Small intestine (tissue), 7 donors: ENCODE results near the gene LRRC7. TPM values are rescaled to one million over a fixed set of nuclear protein-coding genes. Genes with fewer than 3 reads are reported as not detected.
A peak's percentile ranks its signal among the peaks of the same experiment; 100 is the strongest.
"Not testable (repeated sequence)": the region's sequence is repeated elsewhere in the genome, so short reads cannot be mapped to it uniquely, and the experiment has no call there.

Experiments used
- DNase-seq, 2 donors: peaks; one replicate each; pipeline versions ENCODE4 v3.0.0 to v3.0.0-alpha.2; 2013
- FAIRE-seq: peaks from 2 replicates; lab custom pipeline; 2012; peaks lifted over from hg19 to GRCh38; lab: Jason Lieb, UNC
- H3K27ac ChIP-seq, 3 donors: one replicate each; pipeline ENCODE4 v1.5.1; 2013; ENCODE audit warnings: low read length in 2 of 3, mild to moderate bottlenecking in 2 of 3, control low read depth in 1 of 3, inconsistent platforms in 1 of 3, low read depth in 1 of 3, moderate library complexity in 1 of 3
- H3K27me3 ChIP-seq, 3 donors: one replicate each; pipeline ENCODE4 v1.6.1; 2013; ENCODE audit warnings: low read length in 3 of 3, inconsistent platforms in 1 of 3; ENCODE audit not compliant: control insufficient read depth in 3 of 3, insufficient read depth in 3 of 3
- H3K36me3 ChIP-seq, 3 donors: one replicate each; pipeline ENCODE4 v1.6.1; 2013; ENCODE audit warnings: low read length in 3 of 3, inconsistent platforms in 1 of 3, low read depth in 1 of 3, mild to moderate bottlenecking in 1 of 3, moderate library complexity in 1 of 3; ENCODE audit not compliant: control insufficient read depth in 3 of 3, insufficient read depth in 2 of 3
- H3K4me1 ChIP-seq, 3 donors: one replicate each; pipeline ENCODE4 v1.6.1; 2013; ENCODE audit warnings: low read length in 2 of 3, inconsistent platforms in 1 of 3, low read depth in 1 of 3, mild to moderate bottlenecking in 1 of 3, moderate library complexity in 1 of 3; ENCODE audit not compliant: control insufficient read depth in 3 of 3, insufficient read depth in 2 of 3
- H3K4me3 ChIP-seq, 3 donors: one replicate each; pipeline ENCODE4 v1.5.1; 2013; ENCODE audit warnings: low read length in 3 of 3, control low read depth in 1 of 3, inconsistent platforms in 1 of 3, low read depth in 1 of 3, mild to moderate bottlenecking in 1 of 3, moderate library complexity in 1 of 3
- H3K9me3 ChIP-seq, 2 donors: one replicate each; pipeline ENCODE4 v1.6.1; 2013; ENCODE audit warnings: low read depth in 1 of 2, low read length in 1 of 2; ENCODE audit not compliant: control insufficient read depth in 2 of 2, insufficient read depth in 1 of 2
- WGBS, 3 donors: extraction: QIAGEN DNeasy Blood & Tissue Kit; methylation state at CpG; one replicate each; pipeline ENCODE4 v1.1.7; 2013; 5-methylcytosine and 5-hydroxymethylcytosine counted together
- polyA plus RNA-seq, 4 donors: library from polyadenylated mRNA; stranded (reverse) in 3 of 4; unstranded in 1 of 4; fragments of 200-250 nt in 3 of 4; fragments of 120-200 nt in 1 of 4; gene quantifications; one replicate each; pipeline versions ENCODE4 v1.2.1 to v1.2.3, GENCODE V29; 2013
- donor health status: healthy with polysubstance abuse.
- donor health status: control.
- donor health status: control.
- donor health status: Bipolar disorder and iron deficiency.
- donor health status: healthy.

LRRC7 gene
- polyA plus RNA-seq, 4 donors, result 0.33 to 2.2 TPM; not detected in 2

- Histone ChIP-seq H3K36me3 (no peaks in the 10 kb centered on the region), H3K27ac (no peak overlapping the region), H3K27me3 (no peaks in the 10 kb centered on the region), H3K4me3 (no peak overlapping the region), H3K4me1 (no peaks in the 10 kb centered on the region), H3K9me3 (no peaks in the 10 kb centered on the region)
- no peak for DNase-seq
- FAIRE-seq, result no peak
- whole genome bisulfite sequencing, 3 donors, result 62 to 80% (median 69%) methylated on average over 3 of the region's 3 CpGs
Observed at GRCh38 chr1:70042090-70042731, 474.5 kb downstream of the LRRC7 start.

GRCh38 chr1:70043804-70044203 is 476.1 kb downstream of the LRRC7 start:
- Histone ChIP-seq H3K36me3 (no peaks in the 10 kb centered on the region), H3K4me3 (no peak overlapping the region), H3K9me3 (no peaks in the 10 kb centered on the region), H3K27ac (no peak overlapping the region), H3K27me3 (no peaks in the 10 kb centered on the region), H3K4me1 (no peaks in the 10 kb centered on the region)
- DNase-seq (peak in 1 of 2 donors; percentile 1), FAIRE-seq (no peak)

GRCh38 chr1:70044832-70045231 is 477.1 kb downstream of the LRRC7 start:
- H3K36me3 ChIP-seq, result no peaks in the 10 kb centered on the region
- no peak overlapping the region for H3K4me3 ChIP-seq
- no peak for DNase-seq
- no peaks in the 10 kb centered on the region for H3K9me3 ChIP-seq
- no peaks in the 10 kb centered on the region for H3K4me1 ChIP-seq
- 76 to 86% (median 84%) methylated on average over 2 of the region's 2 CpGs for WGBS, 3 donors
- no peaks in the 10 kb centered on the region for H3K27me3 ChIP-seq
- no peak for FAIRE-seq
- no peak overlapping the region for H3K27ac ChIP-seq

GRCh38 chr1:70045581-70045980 is 477.9 kb downstream of the LRRC7 start:
- H3K27me3 ChIP-seq, H3K4me1 ChIP-seq, FAIRE-seq, H3K27ac ChIP-seq, DNase-seq, H3K36me3 ChIP-seq, H3K4me3 ChIP-seq, H3K9me3 ChIP-seq: not testable (repeated sequence)
- 81 to 98% (median 96%) methylated on average over 1 of the region's 1 CpG for WGBS, 3 donors

GRCh38 chr1:70048336-70049094 is 480.8 kb downstream of the LRRC7 start:
- FAIRE-seq (no peak), DNase-seq (no peak)
- no peaks in the 10 kb centered on the region for H3K27me3 ChIP-seq
- WGBS, 3 donors, result 22 to 69% (median 52%) methylated on average over 1 of the region's 1 CpG
- no peaks in the 10 kb centered on the region for H3K9me3 ChIP-seq
- no peaks in the 10 kb centered on the region for H3K4me1 ChIP-seq
- no peak overlapping the region for H3K4me3 ChIP-seq
- no peak overlapping the region for H3K27ac ChIP-seq
- H3K36me3 ChIP-seq, result no peaks in the 10 kb centered on the region

- FAIRE-seq (no peak), DNase-seq (no peak)
- no peaks in the 10 kb centered on the region for H3K27me3 ChIP-seq
- H3K4me3 ChIP-seq, result no peak overlapping the region
- no peaks in the 10 kb centered on the region for H3K4me1 ChIP-seq
- no peak overlapping the region for H3K27ac ChIP-seq
- H3K36me3 ChIP-seq, result no peaks in the 10 kb centered on the region
- no peaks in the 10 kb centered on the region for H3K9me3 ChIP-seq
- 7 to 35% (median 7%) methylated on average over 1 of the region's 1 CpG for WGBS, 3 donors
Observed at GRCh38 chr1:70051926-70052325, 484.2 kb downstream of the LRRC7 start.

GRCh38 chr1:70057500-70057899 is 489.8 kb downstream of the LRRC7 start:
- H3K4me3 ChIP-seq, result no peak overlapping the region
- H3K36me3 ChIP-seq, result no peaks in the 10 kb centered on the region
- FAIRE-seq (no peak), DNase-seq (no peak)
- no peaks in the 10 kb centered on the region for H3K27me3 ChIP-seq
- H3K9me3 ChIP-seq, result no peaks in the 10 kb centered on the region
- H3K4me1 ChIP-seq, result no peaks in the 10 kb centered on the region
- no peak overlapping the region for H3K27ac ChIP-seq

DNA sequence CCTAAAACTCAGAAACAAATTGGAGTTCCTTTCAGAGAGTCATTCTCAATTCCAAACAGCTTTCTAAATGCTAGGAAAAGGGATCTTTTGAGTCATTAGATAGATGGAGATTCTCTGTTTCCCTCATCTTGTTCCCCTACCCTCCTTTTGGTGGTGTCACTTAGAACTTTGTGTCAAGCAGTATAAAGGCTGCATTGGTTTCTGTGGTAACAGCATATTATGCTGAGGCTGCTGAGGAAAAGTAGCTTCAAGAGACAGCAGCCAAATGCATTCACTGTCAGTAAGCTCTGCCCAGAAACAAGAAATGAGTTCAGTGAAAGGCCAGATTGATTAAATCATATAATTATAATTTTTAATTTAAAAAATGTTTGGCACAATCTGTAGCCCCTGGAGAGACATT is 493.5 kb downstream of the LRRC7 start:
- Histone ChIP-seq H3K9me3 (no peaks in the 10 kb centered on the region), H3K27ac (no peak overlapping the region), H3K4me3 (no peak overlapping the region), H3K4me1 (no peaks in the 10 kb centered on the region), H3K36me3 (no peaks in the 10 kb centered on the region), H3K27me3 (no peaks in the 10 kb centered on the region)
- DNase-seq (no peak), FAIRE-seq (no peak)

DNA sequence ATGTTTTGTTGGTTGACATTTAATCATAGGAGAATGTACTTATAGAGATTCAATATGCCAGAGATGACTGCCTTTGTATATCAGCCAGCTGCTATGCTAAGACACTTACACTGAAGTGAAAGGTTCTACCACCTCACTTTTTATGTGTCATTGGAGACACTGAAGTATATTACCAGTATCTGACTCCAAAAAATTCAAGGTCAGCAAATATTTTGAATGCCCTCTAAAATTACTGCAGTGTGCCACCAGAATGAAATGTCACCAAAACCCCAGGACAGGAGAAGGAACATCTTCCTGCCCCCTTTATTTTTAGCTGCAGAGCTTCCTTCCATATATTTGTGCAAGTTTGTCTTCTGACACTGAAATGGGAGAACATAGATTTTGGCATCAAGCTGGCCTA is 496.1 kb downstream of the LRRC7 start:
- DNase-seq, result no peak
- no peak for FAIRE-seq
- H3K27ac ChIP-seq, result no peak overlapping the region
- no peaks in the 10 kb centered on the region for H3K4me1 ChIP-seq
- H3K4me3 ChIP-seq, result no peak overlapping the region
- H3K36me3 ChIP-seq, result no peaks in the 10 kb centered on the region
- no peaks in the 10 kb centered on the region for H3K27me3 ChIP-seq
- H3K9me3 ChIP-seq, result no peaks in the 10 kb centered on the region
